VCaP (cell line): ENCODE data around the gene GLDN.
"Not testable (repeated sequence)": the region's sequence is repeated elsewhere in the genome, so short reads cannot be mapped to it uniquely, and the experiment has no call there.

ENCODE experiments used
- H3K27ac ChIP-seq: fragments of 450-650 bp; 2 replicates; pipeline ENCODE4 v1.5.1; 2017
- CTCF ChIP-seq: fragments of 450-650 bp; conservative IDR thresholded peaks from 2 replicates; pipeline ENCODE4 v1.5.1; 2017; ENCODE audit warnings: mild to moderate bottlenecking, moderate library complexity

Gene GLDN

DNA sequence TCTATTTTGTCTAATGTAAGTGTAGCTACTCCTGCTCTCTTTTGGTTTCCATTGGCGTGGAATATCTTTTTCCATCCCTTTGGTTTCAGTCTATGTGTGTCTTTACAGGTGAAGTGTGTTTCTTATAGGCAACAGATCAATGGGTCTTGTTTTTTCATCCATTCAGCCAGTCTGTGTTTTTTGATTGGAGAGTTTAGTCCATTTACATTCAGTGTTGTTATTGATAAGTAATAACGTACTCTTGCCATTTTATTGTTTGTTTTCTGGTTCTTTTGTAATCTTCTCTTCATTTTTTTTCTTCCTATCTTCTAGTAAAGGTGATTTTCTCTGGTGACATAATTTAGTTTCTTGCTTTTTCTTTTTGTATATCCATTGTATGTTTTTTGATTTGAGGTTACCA is 97.1 kb downstream of the GLDN start:
- TF ChIP-seq CTCF = no peak
- no peak overlapping the region for H3K27ac ChIP-seq

GRCh38 chr15:51443282-51443914 is 101.9 kb downstream of the GLDN start:
- no peak overlapping the region for H3K27ac ChIP-seq
- no peak for TF ChIP-seq CTCF

DNA sequence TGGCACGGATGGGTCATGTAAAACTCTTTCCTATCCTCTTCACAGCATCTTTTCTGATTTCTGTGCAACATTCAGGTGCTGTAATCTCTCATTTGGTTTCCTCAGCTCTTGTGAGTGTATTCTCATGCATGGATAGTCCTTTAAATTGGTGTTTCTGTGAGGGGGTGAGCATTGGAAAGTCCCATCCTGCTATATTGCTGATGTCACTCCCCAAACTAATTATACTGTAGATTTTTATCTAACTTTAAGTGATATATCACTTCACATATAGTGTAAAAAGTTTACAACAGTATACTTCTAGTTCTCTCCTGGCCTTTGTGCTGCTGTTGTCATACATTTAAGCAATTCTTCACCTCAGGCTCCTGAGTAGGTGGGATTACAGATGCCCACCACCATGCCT is 102.7 kb downstream of the GLDN start:
- H3K27ac ChIP-seq = no peak overlapping the region
- TF ChIP-seq CTCF = no peak

DNA sequence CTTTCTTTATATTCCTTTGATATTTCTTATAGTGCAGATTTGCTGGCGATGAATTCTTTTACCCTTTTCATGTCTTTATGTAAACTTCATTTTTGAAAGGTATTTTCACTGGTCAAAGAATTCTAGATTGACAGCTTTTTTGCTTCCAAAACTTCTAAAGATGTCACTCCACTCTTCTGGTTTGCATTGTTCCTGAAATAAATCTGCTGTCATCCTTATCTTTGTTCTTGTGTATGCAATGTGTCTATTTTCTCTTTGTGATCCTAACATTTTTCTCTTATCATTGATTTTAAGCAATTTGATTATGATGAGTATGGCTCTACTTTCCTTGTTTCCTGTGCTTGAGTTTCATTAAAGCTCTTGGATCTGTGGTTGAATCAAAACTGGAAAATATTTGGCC is 103.4 kb downstream of the GLDN start:
- H3K27ac ChIP-seq = no peak overlapping the region
- TF ChIP-seq CTCF = no peak

GRCh38 chr15:51446029-51446744 is 104.7 kb downstream of the GLDN start:
- not testable (repeated sequence) for H3K27ac ChIP-seq

- no peak for TF ChIP-seq CTCF
- H3K27ac ChIP-seq = no peak overlapping the region
These were observed 106.6 kb downstream of the GLDN start for GRCh38 chr15:51447855-51448621.

DNA sequence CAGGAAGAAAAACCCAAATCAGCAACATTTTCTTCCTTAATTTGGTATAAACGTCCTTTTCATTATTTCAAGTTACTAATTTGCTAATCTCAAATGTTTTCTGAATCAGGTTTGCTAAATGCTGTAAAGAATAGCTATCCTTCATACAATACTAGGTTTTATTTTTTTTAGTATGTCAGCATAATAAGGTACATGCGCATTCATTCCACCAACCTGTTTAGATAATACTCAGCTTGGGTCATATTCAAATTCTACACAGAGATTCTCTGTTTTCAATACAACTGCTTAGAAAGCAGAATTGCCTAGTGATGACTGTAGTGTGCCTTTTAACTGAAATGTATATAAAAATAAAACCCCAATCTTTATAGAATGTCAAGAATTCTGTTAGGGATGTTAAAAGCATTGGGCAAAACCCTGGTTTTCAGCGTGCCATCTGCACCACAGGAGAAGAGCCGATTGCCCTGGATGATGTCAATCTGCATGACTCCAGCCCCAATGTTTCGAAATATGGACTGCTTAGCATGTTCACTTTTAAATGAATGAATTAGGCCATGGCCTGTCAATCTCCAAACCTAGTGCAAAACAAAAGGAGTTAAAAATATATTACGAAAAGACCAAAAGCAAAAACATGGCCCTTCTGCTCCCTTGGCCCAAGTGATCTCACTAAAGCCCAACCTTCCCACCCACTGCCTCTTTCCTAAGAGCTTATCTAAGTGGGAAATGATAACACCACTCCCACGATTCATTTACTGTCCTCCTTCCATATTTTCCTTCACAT is 107.4 kb downstream of the GLDN start:
- no peak for TF ChIP-seq CTCF
- no peak overlapping the region for H3K27ac ChIP-seq
